GM12892 (cell line): ENCODE data around the gene ATP13A2.

ENCODE experiments used
- POLR2A ChIP-seq: IDR thresholded peaks from 2 replicates; pipeline ENCODE4 v1.6.1; 2011; ENCODE audit warnings: low read depth, low read length, control low read depth
- POLR2AphosphoS5 ChIP-seq: IDR thresholded peaks from 2 replicates; pipeline ENCODE4 v1.6.1; 2011; ENCODE audit warnings: low read depth, low read length, control low read depth
- TAF1 ChIP-seq: IDR thresholded peaks from 2 replicates; pipeline ENCODE4 v1.6.1; 2011; ENCODE audit warnings: low read depth, mild to moderate bottlenecking, control low read depth, low read length, borderline replicate concordance

DNA sequence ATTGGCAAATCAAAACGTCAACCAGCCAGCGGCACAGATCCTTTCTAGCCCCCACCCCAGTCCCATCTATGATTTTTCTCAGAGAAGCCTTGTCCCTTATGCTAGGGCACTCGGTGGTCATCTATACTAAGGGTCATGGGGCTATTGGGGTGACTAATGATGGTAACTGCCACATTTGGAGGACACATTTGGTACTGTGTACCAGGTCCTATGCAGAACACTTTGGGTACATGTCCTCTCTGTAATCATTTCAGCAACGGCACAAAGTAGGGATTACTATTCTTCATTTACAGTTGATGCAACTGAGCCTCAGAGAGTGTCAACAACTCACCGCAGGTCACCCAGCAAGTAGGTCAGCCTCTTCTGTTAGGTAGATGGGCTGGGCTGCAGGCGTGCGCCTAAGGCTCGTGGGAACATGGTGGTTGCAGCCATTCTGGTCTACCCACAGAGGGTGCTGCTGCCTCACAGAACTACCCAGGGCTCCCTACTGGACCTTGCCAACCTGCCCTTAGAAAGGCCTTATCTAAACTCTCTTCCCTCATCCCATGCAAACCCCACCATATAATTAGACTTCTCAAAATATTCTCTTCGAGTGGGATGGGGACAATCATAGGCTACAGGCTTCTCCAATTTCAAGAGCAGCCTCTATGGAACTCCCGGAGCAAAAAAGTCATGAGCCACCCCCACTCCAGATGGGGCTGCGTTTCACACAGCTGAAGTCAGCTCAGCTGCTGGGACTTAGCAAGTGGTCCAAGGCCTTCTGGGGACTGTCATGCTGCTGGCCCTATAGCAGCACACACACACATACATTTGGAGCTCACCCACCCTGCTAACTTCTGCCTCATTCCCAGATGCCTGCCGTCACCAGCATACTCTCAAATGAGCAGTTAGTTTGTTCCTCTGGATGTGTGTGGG lies 47.9 kb upstream of the ATP13A2 start:
- TF ChIP-seq POLR2A (no peak), POLR2AphosphoS5 (no peak), TAF1 (no peak)
